GM18507 (cell line): ENCODE data around the gene ACSF2.
"Not testable (repeated sequence)": the region's sequence is repeated elsewhere in the genome, so short reads cannot be mapped to it uniquely, and the experiment has no call there.

Experiments
- DNase-seq: peaks from one replicate; pipeline ENCODE4 v3.0.0; 2011; ENCODE audit warnings: low read depth; ENCODE audit not compliant: insufficient read length; ENCODE audit errors: extremely low spot score
- FAIRE-seq: peaks from 2 replicates; lab custom pipeline; 2011; peaks lifted over from hg19 to GRCh38; lab: Jason Lieb, UNC

The ACSF2 gene

GRCh38 chr17:50406578-50406977, 19.4 kb upstream of the ACSF2 start:
- no peak for DNase-seq

GRCh38 chr17:50407921-50408320, 18.1 kb upstream of the ACSF2 start:
- DNase-seq (no peak), FAIRE-seq (no peak)

More at GRCh38 chr17:50406578-50406977, 19.4 kb upstream of the ACSF2 start:
- no peak for FAIRE-seq

- no peak for FAIRE-seq
- DNase-seq: no peak
Observed at GRCh38 chr17:50412188-50412732, 13.8 kb upstream of the ACSF2 start.

- FAIRE-seq (no peak), DNase-seq (no peak)
Observed at GRCh38 chr17:50414808-50415207, 11.2 kb upstream of the ACSF2 start.

GRCh38 chr17:50419577-50419976, 6.4 kb upstream of the ACSF2 start:
- not testable (repeated sequence) for FAIRE-seq, DNase-seq

- FAIRE-seq: no peak
- DNase-seq: no peak
Observed at GRCh38 chr17:50420419-50421112, 5.5 kb upstream of the ACSF2 start.

GRCh38 chr17:50421308-50422051, 4.5 kb upstream of the ACSF2 start:
- peak; percentile 26 for FAIRE-seq

GRCh38 chr17:50422738-50423137, 3.3 kb upstream of the ACSF2 start:
- FAIRE-seq (no peak), DNase-seq (no peak)

More at GRCh38 chr17:50421308-50422051, 4.5 kb upstream of the ACSF2 start:
- no peak for DNase-seq

- FAIRE-seq: no peak
- no peak for DNase-seq
Observed at GRCh38 chr17:50423553-50424159, 2.4 kb upstream of the ACSF2 start.

- FAIRE-seq: no peak
- DNase-seq: no peak
Observed at GRCh38 chr17:50424246-50424995, 1.6 kb upstream of the ACSF2 start.

GRCh38 chr17:50424996-50425681, 879 bp upstream of the ACSF2 start:
- no peak for DNase-seq
- FAIRE-seq: no peak

GRCh38 chr17:50426472-50426782, 409 bp downstream of the ACSF2 start:
- DNase-seq: no peak
- no peak for FAIRE-seq

GRCh38 chr17:50426814-50427787, 1.1 kb downstream of the ACSF2 start:
- DNase-seq (no peak), FAIRE-seq (peak; percentile 52)

GRCh38 chr17:50428126-50428525, 2.1 kb downstream of the ACSF2 start:
- not testable (repeated sequence) for DNase-seq, FAIRE-seq

GRCh38 chr17:50428831-50429424, 2.9 kb downstream of the ACSF2 start:
- no peak for FAIRE-seq

GRCh38 chr17:50429793-50430192, 3.8 kb downstream of the ACSF2 start:
- DNase-seq (no peak), FAIRE-seq (no peak)

More at GRCh38 chr17:50428831-50429424, 2.9 kb downstream of the ACSF2 start:
- no peak for DNase-seq

GRCh38 chr17:50430821-50431618, 5.0 kb downstream of the ACSF2 start:
- DNase-seq (no peak), FAIRE-seq (no peak)
